DMS 273 treated with DMSO at 0.1 percent for 48 hours (cell line): Measurements from ENCODE around the gene FAM117A.
"Not testable (repeated sequence)": the region's sequence is repeated elsewhere in the genome, so short reads cannot be mapped to it uniquely, and the experiment has no call there.

Experiments
- DNase-seq: peaks from one replicate; lab custom pipeline; 2025; lab: John Stamatoyannopoulos, UW

The FAM117A gene

GRCh38 chr17:49677933-49678847, 85.7 kb downstream of the FAM117A start, which contains the start of gene SPOP:
Gene SPOP (minus strand): TSS chr17:49678097. CDS start chr17:49622810, 55,287 bp downstream.
- DNase-seq, result peak; percentile 95

DNA sequence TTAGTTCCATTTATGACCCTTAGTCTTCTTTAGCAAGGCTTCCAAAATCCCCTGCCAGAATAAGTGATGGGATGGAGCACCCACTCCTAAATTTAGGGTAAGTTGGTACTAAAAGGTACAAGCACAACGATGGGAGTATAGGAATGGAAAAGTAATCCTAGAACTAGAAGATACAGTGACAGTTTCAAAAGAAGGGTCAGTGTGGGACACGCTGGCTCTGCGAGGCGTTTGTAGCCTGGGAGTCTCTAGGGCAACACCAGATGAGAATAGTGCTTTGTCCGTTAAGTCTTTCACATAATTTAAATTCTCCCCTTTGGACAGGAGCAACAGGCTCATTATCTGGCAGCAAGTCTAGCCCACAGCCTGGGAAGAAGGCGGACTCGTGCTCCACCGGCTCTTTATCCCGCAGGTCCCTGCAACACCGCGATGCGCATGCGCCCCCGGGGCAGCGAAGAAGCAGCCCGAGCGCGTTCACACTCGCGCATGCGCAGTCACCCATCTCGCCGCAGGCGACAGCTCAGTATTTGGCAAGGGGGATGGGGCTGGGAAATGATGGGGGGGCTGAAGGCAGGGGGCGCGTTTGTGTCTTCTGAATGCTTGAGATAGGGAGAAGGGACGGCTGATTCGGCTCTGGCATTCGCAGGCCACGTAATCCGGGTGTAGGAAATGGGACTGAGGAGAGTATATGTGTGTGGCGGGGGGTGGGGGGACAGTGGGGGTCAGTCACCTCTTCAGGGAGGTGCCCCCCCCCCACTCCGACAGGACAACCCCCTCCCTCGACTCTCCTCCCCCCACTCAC, 86.6 kb downstream of the FAM117A start:
- peak; percentile 72 for DNase-seq

DNA sequence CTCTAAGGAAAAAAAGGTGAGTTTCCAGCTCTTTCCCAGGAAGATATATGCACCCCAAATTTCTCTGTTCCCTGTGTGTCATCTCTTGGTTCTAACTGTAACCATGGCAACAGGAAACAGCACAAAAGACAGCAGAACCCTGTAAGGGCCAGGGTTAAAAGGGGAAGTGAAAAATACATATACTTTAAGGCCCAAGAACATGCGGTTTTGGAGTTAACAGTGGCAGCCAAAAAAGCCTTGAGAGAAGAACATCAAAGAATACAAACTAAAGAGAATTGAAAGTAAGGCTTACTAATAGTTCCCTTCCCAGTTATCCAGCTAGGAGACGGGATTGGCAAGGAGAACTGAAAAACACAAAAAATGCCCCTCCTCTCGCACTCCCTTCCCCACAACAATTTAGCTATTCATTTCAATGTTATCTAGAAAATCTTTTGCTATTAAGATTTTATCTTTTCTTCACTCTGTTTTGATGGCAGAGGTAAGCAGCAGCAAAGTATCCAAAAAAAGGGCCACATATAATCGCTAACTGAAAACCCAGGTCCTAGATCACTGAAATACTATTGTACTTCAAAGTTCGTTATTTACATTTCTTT, 87.6 kb downstream of the FAM117A start:
- no peak for DNase-seq

GRCh38 chr17:49674507-49674906, 89.4 kb downstream of the FAM117A start:
- DNase-seq, result no peak

DNA sequence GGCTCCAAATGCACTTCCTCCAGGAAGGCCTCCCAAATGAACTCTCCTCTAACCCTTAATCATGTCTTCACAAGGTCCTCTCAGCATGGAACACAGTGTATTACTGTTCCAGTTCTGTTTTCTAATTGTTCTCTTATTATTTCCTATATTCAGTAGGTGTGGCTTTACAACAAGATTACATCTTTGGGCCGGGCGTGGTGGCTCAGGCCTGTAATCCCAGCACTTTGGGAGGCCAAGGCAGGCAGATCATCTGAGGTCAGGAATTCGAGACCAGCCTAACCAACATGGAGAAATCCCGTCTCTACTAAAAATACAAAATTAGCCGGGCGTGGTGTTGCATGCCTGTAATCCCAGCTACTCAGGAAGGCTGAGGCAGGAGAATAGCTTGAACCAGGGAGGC, 90.3 kb downstream of the FAM117A start:
- not testable (repeated sequence) for DNase-seq

DNA sequence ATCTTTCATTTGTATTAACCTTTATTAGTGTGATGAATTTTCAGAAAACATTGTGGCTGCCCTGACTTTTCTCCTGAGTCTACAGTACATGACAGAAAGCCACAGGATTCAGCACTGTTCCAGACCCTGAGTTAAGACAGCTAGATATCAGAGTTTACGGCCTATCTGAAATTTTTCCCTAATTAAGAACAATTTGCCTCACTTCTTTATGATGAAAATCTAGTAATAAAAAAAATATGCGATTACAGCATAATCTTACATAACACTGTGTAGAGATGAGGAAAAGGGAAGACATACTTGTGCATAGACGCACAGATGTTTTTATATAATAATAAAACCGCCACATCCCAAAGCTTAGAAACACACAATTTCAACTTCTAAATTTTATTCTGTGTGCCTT, 93.3 kb downstream of the FAM117A start:
- no peak for DNase-seq

GRCh38 chr17:49670002-49670401, 93.9 kb downstream of the FAM117A start:
- DNase-seq, result no peak

DNA sequence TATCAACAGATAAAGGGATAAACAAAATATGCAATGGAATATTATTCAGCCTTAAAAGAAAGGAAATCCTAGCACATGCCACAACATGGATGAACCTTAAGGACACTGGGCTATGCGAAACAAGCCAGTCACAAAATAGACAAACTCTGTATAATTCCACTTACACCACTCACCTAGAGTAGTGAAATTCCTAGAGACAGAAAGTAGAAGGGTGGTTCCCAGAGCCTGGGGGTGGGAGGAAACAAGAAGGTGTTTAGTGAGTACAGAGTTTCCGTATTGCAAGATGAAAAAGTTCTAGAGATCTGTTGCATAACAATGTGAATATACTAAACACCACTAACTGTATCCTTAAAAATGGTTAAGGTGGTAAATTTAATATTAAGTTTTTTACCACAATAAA, 96.1 kb downstream of the FAM117A start:
- no peak for DNase-seq

DNA sequence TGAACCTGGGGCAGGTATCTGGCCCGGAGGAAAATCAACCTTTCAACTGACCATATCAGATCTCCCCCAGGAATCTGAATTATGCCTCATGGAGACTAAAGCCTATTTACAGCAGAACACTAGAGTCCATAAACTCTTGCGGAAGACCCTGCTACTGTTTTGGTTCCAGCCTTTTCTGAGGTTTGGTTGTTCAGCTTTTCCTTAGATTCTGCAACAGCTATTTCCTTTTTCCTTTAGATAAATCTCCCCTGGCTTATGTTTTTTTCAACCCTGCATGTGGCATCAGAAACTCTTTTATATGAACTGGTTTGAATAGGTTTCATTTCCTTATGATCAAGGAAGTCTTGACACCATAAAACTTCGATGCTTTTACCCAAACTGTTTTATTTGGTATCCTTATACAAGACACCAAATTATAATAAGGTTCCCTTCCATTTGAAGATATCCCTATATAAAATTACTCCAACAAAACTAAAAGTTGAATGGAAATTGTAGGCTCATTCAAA, 99.2 kb downstream of the FAM117A start:
- DNase-seq, result no peak
